Measurements from ENCODE around the gene VSIG2.

Gene VSIG2

GRCh38 chr11:124799348-124800225 lies 47.5 kb upstream of the VSIG2 start:
- Histone ChIP-seq H4K20me1 (ENCODE audit: insufficient read depth) (no peaks in the 10 kb centered on the region), H2AFZ (ENCODE audit: low read depth) (peak overlapping the region; percentile 87), H3K79me2 (ENCODE audit: insufficient read depth, low read depth) (peaks cover 30% of the 10 kb centered on the region)

GRCh38 chr11:124798991-124799347 lies 46.9 kb upstream of the VSIG2 start:
- Histone ChIP-seq H3K27me3 (ENCODE audit: insufficient read depth, low read depth) (no peaks in the 10 kb centered on the region), H3K27ac (peak overlapping the region; percentile 59), H3K4me1 (ENCODE audit: low read depth, poor library complexity, severe bottlenecking) (peaks cover 26% of the 10 kb centered on the region), H3K36me3 (ENCODE audit: insufficient read depth) (no peaks in the 10 kb centered on the region), H3K9ac (peak overlapping the region; percentile 73; the same call in 1 of the 2 replicates), H3K4me3 (IDR thresholded peaks at IDR 0.05; ENCODE audit: insufficient read depth, low read depth, low read length) (no peak overlapping the region), H3K4me2 (peak overlapping the region; percentile 97), H2AFZ (ENCODE audit: low read depth) (peak overlapping the region; percentile 87; the same call in 1 of the 2 replicates), H3K79me2 (ENCODE audit: insufficient read depth, low read depth) (peaks cover 35% of the 10 kb centered on the region), H4K20me1 (ENCODE audit: insufficient read depth) (no peaks in the 10 kb centered on the region)
- no peak for TF ChIP-seq CTCF (conservative IDR thresholded peaks at IDR 0.05; ENCODE audit: low read depth, low read length)

More at GRCh38 chr11:124799348-124800225, 47.5 kb upstream of the VSIG2 start:
- H3K4me2 ChIP-seq: peak overlapping the region; percentile 97
- TF ChIP-seq CTCF (conservative IDR thresholded peaks at IDR 0.05; ENCODE audit: low read depth, low read length): no peak
- no peak overlapping the region for H3K4me3 ChIP-seq (IDR thresholded peaks at IDR 0.05; ENCODE audit: insufficient read depth, low read depth, low read length)
- H3K9ac ChIP-seq: peak overlapping the region; percentile 73
- no peaks in the 10 kb centered on the region for H3K27me3 ChIP-seq (ENCODE audit: insufficient read depth, low read depth)
- peaks cover 23% of the 10 kb centered on the region for H3K4me1 ChIP-seq (ENCODE audit: low read depth, poor library complexity, severe bottlenecking)
- H3K36me3 ChIP-seq (ENCODE audit: insufficient read depth): no peaks in the 10 kb centered on the region
- H3K27ac ChIP-seq: peak overlapping the region; percentile 59

- Histone ChIP-seq H3K4me1 (ENCODE audit: low read depth, poor library complexity, severe bottlenecking) (peaks cover 50% of the 10 kb centered on the region), H3K36me3 (ENCODE audit: insufficient read depth) (no peaks in the 10 kb centered on the region), H4K20me1 (ENCODE audit: insufficient read depth) (no peaks in the 10 kb centered on the region), H3K27me3 (ENCODE audit: insufficient read depth, low read depth) (no peaks in the 10 kb centered on the region), H3K79me2 (ENCODE audit: insufficient read depth, low read depth) (peaks cover 50% of the 10 kb centered on the region), H2AFZ (ENCODE audit: low read depth) (no peak overlapping the region), H3K4me3 (IDR thresholded peaks at IDR 0.05; ENCODE audit: insufficient read depth, low read depth, low read length) (no peak overlapping the region), H3K27ac (no peak overlapping the region), H3K9ac (no peak overlapping the region), H3K4me2 (no peak overlapping the region)
- TF ChIP-seq CTCF (conservative IDR thresholded peaks at IDR 0.05; ENCODE audit: low read depth, low read length): no peak
Measured at GRCh38 chr11:124796312-124796711, 44.3 kb upstream of the VSIG2 start.

GRCh38 chr11:124793466-124794278 lies 41.6 kb upstream of the VSIG2 start:
- Histone ChIP-seq H3K4me2 (no peak overlapping the region), H4K20me1 (ENCODE audit: insufficient read depth) (no peaks in the 10 kb centered on the region), H3K27me3 (ENCODE audit: insufficient read depth, low read depth) (no peaks in the 10 kb centered on the region), H3K9ac (no peak overlapping the region), H3K79me2 (ENCODE audit: insufficient read depth, low read depth) (peaks cover 51% of the 10 kb centered on the region), H2AFZ (ENCODE audit: low read depth) (no peak overlapping the region), H3K4me3 (IDR thresholded peaks at IDR 0.05; ENCODE audit: insufficient read depth, low read depth, low read length) (no peak overlapping the region), H3K4me1 (ENCODE audit: low read depth, poor library complexity, severe bottlenecking) (peaks cover 48% of the 10 kb centered on the region), H3K36me3 (ENCODE audit: insufficient read depth) (no peaks in the 10 kb centered on the region), H3K27ac (no peak overlapping the region)
- TF ChIP-seq CTCF (conservative IDR thresholded peaks at IDR 0.05; ENCODE audit: low read depth, low read length): peak; percentile 67

Measured in KMS-11 (cell line).